ENCODE results near the gene IL31.

IL31 gene

GRCh38 chr12:122133192-122133950 is 40.6 kb downstream of the IL31 start:
- no peak for DNase-seq (ENCODE audit: low read depth)
- TF ChIP-seq, protein P1, sequence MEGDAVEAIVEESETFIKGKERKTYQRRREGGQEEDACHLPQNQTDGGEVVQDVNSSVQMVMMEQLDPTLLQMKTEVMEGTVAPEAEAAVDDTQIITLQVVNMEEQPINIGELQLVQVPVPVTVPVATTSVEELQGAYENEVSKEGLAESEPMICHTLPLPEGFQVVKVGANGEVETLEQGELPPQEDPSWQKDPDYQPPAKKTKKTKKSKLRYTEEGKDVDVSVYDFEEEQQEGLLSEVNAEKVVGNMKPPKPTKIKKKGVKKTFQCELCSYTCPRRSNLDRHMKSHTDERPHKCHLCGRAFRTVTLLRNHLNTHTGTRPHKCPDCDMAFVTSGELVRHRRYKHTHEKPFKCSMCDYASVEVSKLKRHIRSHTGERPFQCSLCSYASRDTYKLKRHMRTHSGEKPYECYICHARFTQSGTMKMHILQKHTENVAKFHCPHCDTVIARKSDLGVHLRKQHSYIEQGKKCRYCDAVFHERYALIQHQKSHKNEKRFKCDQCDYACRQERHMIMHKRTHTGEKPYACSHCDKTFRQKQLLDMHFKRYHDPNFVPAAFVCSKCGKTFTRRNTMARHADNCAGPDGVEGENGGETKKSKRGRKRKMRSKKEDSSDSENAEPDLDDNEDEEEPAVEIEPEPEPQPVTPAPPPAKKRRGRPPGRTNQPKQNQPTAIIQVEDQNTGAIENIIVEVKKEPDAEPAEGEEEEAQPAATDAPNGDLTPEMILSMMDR (IDR thresholded peaks at IDR 0.05; ENCODE audit: low read depth, low read length, missing control alignments) = no peak
- in situ Hi-C loops (cut with HindIII; ENCODE audit: low sequenced_read_pairs) = no loop called here
- no peak overlapping the region for H3K4me3 ChIP-seq (ENCODE audit: low read depth, low read length)

GRCh38 chr12:122130150-122130549 is 43.9 kb downstream of the IL31 start:
- in situ Hi-C loops (cut with HindIII; ENCODE audit: low sequenced_read_pairs) = no loop called here
- no peak overlapping the region for H3K4me3 ChIP-seq (ENCODE audit: low read depth, low read length)
- peak; percentile 26 for DNase-seq (ENCODE audit: low read depth)
- TF ChIP-seq, protein P1 (IDR thresholded peaks at IDR 0.05; ENCODE audit: low read depth, low read length, missing control alignments) = no peak

DNA sequence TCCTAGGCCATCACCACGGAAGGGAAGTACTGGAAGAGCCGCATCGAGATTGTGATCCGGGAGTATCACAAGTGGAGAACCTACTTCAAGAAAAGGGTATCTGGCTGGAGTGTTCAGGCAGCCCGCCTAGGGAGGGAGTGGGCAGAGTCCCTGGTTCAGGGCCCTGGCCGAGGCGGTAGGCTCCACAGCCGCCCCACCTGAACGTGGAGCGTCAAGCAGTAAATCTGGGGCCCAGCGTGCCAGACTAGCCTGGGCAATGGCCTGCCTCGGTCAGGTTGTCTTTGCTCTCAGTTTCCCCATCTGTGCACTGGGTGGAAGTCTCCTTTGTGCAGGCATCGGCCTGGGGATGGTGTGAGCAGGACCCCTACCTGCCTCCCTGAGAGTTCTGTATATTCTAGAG is 44.9 kb downstream of the IL31 start:
- in situ Hi-C loops (cut with HindIII; ENCODE audit: low sequenced_read_pairs) = no loop called here
- DNase-seq (ENCODE audit: low read depth) = no peak
- no peak overlapping the region for H3K4me3 ChIP-seq (ENCODE audit: low read depth, low read length)
- TF ChIP-seq, protein P1 (IDR thresholded peaks at IDR 0.05; ENCODE audit: low read depth, low read length, missing control alignments) = no peak

DNA sequence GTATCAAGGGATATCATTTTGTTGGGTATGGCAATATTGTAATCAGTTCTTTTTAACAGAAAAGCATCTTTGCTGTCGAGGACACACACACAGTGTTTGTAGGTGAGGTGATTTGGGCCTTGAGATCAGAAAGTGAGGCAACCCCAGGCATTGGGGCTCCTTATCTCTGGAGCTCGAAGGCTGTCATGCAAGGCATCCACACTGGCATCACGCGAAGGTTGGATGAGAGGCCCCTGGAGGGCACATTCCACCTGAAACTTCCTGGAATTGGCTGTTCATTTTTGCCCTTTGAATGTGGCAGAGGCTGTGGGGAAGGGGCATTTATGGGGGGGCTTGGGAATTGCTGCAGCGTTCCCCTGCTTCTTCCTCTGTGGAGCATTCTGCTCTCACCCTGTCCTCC is 45.5 kb downstream of the IL31 start:
- no peak overlapping the region for H3K4me3 ChIP-seq (ENCODE audit: low read depth, low read length)
- TF ChIP-seq, protein P1 (IDR thresholded peaks at IDR 0.05; ENCODE audit: low read depth, low read length, missing control alignments) = no peak
- in situ Hi-C loops (cut with HindIII; ENCODE audit: low sequenced_read_pairs) = no loop called here

DNA sequence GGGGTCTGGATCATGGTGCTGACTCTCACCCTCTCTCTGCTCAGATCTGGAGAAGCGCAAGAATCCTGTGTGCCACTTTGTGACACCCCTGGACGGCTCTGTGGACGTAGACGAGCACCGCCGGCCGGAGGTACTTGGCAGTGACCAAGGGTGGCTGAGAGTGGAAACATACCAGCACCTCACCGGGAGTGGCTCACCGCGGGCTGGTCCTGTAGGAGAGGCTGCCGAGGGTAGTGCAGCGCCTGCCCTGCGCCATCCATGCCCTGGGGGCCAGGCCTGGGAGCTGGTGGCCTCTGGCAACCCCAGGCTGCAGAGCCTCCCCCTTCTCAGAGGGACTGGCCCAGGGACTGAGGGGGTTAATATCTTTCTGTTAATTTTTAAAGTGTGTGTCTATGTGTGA is 46.2 kb downstream of the IL31 start:
- no peak for DNase-seq (ENCODE audit: low read depth)
- TF ChIP-seq, protein P1 (IDR thresholded peaks at IDR 0.05; ENCODE audit: low read depth, low read length, missing control alignments) = no peak
- no peak overlapping the region for H3K4me3 ChIP-seq (ENCODE audit: low read depth, low read length)
- in situ Hi-C loops (cut with HindIII; ENCODE audit: low sequenced_read_pairs) = no loop called here

More for the DNA sequence above, 45.5 kb downstream of the IL31 start:
- DNase-seq (ENCODE audit: low read depth) = no peak

DNA sequence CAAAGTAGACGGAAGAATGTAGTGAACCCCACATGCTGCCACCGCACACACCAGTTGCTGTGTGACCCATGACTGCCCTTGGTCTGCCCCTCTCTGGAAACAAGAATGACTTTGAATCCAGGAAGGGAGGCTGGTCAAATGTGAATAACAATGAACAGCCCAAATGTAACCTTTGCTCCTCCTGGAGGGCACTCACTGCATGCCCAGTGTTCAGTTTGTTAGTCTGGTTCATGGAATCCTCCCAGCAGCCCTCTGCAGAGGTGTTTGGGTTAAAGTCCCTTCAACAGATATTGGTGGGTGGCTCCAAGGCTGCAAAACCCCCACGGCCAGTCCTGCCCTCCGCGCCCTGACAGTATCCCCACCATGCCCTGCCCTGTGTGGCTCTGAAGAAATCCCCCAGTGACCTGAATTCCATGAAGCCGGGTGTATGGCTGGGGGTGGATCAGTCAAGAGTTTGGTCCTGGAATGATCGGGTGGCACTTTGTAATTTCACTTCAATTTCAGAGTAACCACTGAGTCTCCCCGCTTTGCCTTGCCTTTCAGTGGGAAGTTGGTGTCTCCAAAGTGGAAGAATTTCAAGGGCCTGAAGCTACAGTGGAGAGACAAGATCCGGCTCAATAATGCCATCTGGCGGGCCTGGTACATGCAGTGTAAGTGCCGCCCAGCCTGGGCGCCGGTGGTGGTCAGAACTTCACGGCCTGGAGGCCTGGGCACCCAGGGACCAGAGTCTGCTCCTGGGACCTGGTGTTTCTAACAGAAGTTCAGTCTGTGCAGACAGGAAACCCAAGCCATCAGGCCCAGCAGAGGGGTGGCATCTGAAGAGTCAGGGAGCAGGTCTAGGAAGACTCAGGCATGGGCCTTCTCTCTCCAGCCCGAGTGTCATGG is 47.1 kb downstream of the IL31 start:
- TF ChIP-seq, protein P1 (IDR thresholded peaks at IDR 0.05; ENCODE audit: low read depth, low read length, missing control alignments) = no peak
- in situ Hi-C loops (cut with HindIII; ENCODE audit: low sequenced_read_pairs) = no loop called here
- no peak overlapping the region for H3K4me3 ChIP-seq (ENCODE audit: low read depth, low read length)
- no peak for DNase-seq (ENCODE audit: low read depth)
